Measurements from ENCODE around the gene PLEK2.

Gene PLEK2

DNA sequence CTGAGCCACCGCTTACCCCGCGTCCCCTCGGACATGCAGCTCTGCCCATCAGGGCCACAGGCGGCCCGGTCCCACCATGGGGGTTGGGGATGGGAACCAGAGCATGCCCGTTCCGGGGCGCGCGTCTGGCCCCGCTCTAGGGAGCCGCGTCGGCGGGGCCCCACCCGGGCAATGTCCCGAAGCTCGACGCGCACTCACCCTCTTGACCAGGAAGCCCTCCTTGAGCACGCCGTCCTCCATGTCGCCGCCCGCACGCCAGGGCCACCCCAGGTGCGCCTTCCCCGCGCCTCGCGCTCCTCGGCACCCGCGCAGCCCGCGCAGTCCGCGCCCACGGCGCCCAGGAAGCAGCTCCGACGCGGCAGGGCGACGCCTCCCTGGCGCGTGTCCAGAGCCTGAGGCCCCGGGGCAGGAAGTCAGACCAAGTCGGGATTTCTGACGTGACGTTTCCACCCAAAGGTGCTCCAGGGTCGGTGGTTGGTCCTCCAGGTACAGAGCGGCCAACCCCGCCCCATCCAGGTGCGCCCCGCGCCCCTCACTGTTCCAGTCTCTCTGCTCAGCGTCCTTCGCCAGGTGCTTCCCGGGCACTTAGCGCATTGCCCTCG lies at the start of gene PLEK2:
Gene PLEK2, minus strand, starts transcription at position 346 of the 602 bp plus-strand sequence. Its CDS starts 106 bp downstream, at position 240.
- H3K4me2 ChIP-seq (ENCODE audit: low read length), result no peak within 1 kb of the TSS
- no peak within 1 kb of the TSS for H3K4me3 ChIP-seq (ENCODE audit: low read length)
- H3K79me2 ChIP-seq (ENCODE audit: control insufficient read depth, low read length), result no peaks in the 10 kb centered on the region
- no peaks in the 10 kb centered on the region for H3K36me3 ChIP-seq (ENCODE audit: control insufficient read depth, low read length)
- H3K9me3 ChIP-seq (ENCODE audit: control insufficient read depth, insufficient read depth, low read length), result no peaks in the 10 kb centered on the region
- no peak within 1 kb of the TSS for H3K27ac ChIP-seq (ENCODE audit: low read depth, low read length)
- no peaks in the 10 kb centered on the region for H4K20me1 ChIP-seq (ENCODE audit: control insufficient read depth, insufficient read depth, low read depth, low read length)
- H3K9me2 ChIP-seq (replicated peaks; ENCODE audit: control insufficient read depth, low read length), result no peaks in the 10 kb centered on the region
- H3F3A ChIP-seq (ENCODE audit: control insufficient read depth, insufficient read depth), result no peaks in the 10 kb centered on the region
- TF ChIP-seq EZH2phosphoT487 (IDR thresholded peaks at IDR 0.05; ENCODE audit: borderline replicate concordance, low read length), result no peak
- TF ChIP-seq, protein P1, sequence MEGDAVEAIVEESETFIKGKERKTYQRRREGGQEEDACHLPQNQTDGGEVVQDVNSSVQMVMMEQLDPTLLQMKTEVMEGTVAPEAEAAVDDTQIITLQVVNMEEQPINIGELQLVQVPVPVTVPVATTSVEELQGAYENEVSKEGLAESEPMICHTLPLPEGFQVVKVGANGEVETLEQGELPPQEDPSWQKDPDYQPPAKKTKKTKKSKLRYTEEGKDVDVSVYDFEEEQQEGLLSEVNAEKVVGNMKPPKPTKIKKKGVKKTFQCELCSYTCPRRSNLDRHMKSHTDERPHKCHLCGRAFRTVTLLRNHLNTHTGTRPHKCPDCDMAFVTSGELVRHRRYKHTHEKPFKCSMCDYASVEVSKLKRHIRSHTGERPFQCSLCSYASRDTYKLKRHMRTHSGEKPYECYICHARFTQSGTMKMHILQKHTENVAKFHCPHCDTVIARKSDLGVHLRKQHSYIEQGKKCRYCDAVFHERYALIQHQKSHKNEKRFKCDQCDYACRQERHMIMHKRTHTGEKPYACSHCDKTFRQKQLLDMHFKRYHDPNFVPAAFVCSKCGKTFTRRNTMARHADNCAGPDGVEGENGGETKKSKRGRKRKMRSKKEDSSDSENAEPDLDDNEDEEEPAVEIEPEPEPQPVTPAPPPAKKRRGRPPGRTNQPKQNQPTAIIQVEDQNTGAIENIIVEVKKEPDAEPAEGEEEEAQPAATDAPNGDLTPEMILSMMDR (IDR thresholded peaks at IDR 0.05; ENCODE audit: low read depth, low read length, poor library complexity, severe bottlenecking), result no peak
- H3K27me3 ChIP-seq (ENCODE audit: control insufficient read depth, low read length), result no peaks in the 10 kb centered on the region
- no peaks in the 10 kb centered on the region for H3K4me1 ChIP-seq (ENCODE audit: control insufficient read depth, low read length)

GRCh38 chr14:67461341-67461985 lies 49.5 kb upstream of the PLEK2 start:
- Histone ChIP-seq H3K27me3 (ENCODE audit: control insufficient read depth, low read length) (peaks cover 8% of the 10 kb centered on the region; the same call in 1 of the 2 replicates), H4K20me1 (ENCODE audit: control insufficient read depth, insufficient read depth, low read depth, low read length) (no peaks in the 10 kb centered on the region), H3K79me2 (ENCODE audit: control insufficient read depth, low read length) (no peaks in the 10 kb centered on the region), H3K9me3 (ENCODE audit: control insufficient read depth, insufficient read depth, low read length) (no peaks in the 10 kb centered on the region), H3K9me2 (replicated peaks; ENCODE audit: control insufficient read depth, low read length) (no peaks in the 10 kb centered on the region), H3K4me2 (ENCODE audit: low read length) (no peak overlapping the region), H3K4me3 (ENCODE audit: low read length) (no peak overlapping the region), H3F3A (ENCODE audit: control insufficient read depth, insufficient read depth) (no peaks in the 10 kb centered on the region), H3K36me3 (ENCODE audit: control insufficient read depth, low read length) (no peaks in the 10 kb centered on the region), H3K27ac (ENCODE audit: low read depth, low read length) (no peak overlapping the region), H3K4me1 (ENCODE audit: control insufficient read depth, low read length) (no peaks in the 10 kb centered on the region)
- no peak for TF ChIP-seq EZH2phosphoT487 (IDR thresholded peaks at IDR 0.05; ENCODE audit: borderline replicate concordance, low read length)
- TF ChIP-seq, protein P1 (IDR thresholded peaks at IDR 0.05; ENCODE audit: low read depth, low read length, poor library complexity, severe bottlenecking), result no peak

- Histone ChIP-seq H3K4me2 (ENCODE audit: low read length) (no peak overlapping the region), H3K4me3 (ENCODE audit: low read length) (no peak overlapping the region), H3K9me3 (ENCODE audit: control insufficient read depth, insufficient read depth, low read length) (no peaks in the 10 kb centered on the region), H3K79me2 (ENCODE audit: control insufficient read depth, low read length) (no peaks in the 10 kb centered on the region), H3K27ac (ENCODE audit: low read depth, low read length) (no peak overlapping the region), H4K20me1 (ENCODE audit: control insufficient read depth, insufficient read depth, low read depth, low read length) (no peaks in the 10 kb centered on the region), H3K4me1 (ENCODE audit: control insufficient read depth, low read length) (no peaks in the 10 kb centered on the region), H3K27me3 (ENCODE audit: control insufficient read depth, low read length) (peaks cover 8% of the 10 kb centered on the region; the same call in 1 of the 2 replicates), H3F3A (ENCODE audit: control insufficient read depth, insufficient read depth) (no peaks in the 10 kb centered on the region), H3K9me2 (replicated peaks; ENCODE audit: control insufficient read depth, low read length) (no peaks in the 10 kb centered on the region), H3K36me3 (ENCODE audit: control insufficient read depth, low read length) (no peaks in the 10 kb centered on the region)
- no peak for TF ChIP-seq EZH2phosphoT487 (IDR thresholded peaks at IDR 0.05; ENCODE audit: borderline replicate concordance, low read length)
- TF ChIP-seq, protein P1 (IDR thresholded peaks at IDR 0.05; ENCODE audit: low read depth, low read length, poor library complexity, severe bottlenecking), result no peak
Observed at GRCh38 chr14:67459336-67459735, 47.4 kb upstream of the PLEK2 start.

Data from DOHH2 (cell line).